Mammary epithelial cell (primary cell): ENCODE measurements around the gene COMP.

Experiments
- CTCF ChIP-seq, 2 donors: IDR thresholded peaks in 1 of 2; conservative IDR thresholded peaks in 1 of 2; 2 replicates each; pipeline ENCODE4 v1.5.1; 2011 to 2012; ENCODE audit warnings: inconsistent platforms in 2 of 2, low read length in 2 of 2, mild to moderate bottlenecking in 2 of 2, control low read depth in 1 of 2, low read depth in 1 of 2; ENCODE audit not compliant: insufficient read depth in 1 of 2; ENCODE audit errors: extremely low read depth in 1 of 2
- EZH2 ChIP-seq: IDR thresholded peaks from 2 replicates; pipeline ENCODE4 v1.6.1; 2012; ENCODE audit warnings: low read length, inconsistent platforms, borderline replicate concordance

- TF ChIP-seq CTCF (conservative IDR thresholded peaks at IDR 0.05 in 1 of 2, IDR thresholded peaks at IDR 0.05 in 1 of 2; ENCODE audit: extremely low read depth in 1 of 2, insufficient read depth in 1 of 2, low read depth in 1 of 2, low read length in 2 of 2), result no peak
- TF ChIP-seq EZH2, result no peak
Measured at GRCh38 chr19:18800636-18801035, 9.5 kb upstream of the COMP start.
